ENCODE data around the gene YOD1.
A peak's percentile ranks its signal among the peaks of the same experiment; 100 is the strongest.

Gene YOD1

GRCh38 chr1:207084701-207085180 lies 33.7 kb upstream of the YOD1 start:
- Histone ChIP-seq H3K27ac (peak overlapping the region; percentile 37; the same call in 1 of the 2 replicates), H3K9ac (no peak overlapping the region; the same call in 1 of the 2 replicates), H3K36me3 (ENCODE audit: insufficient read depth) (no peaks in the 10 kb centered on the region), H3K27me3 (ENCODE audit: insufficient read depth, low read depth) (no peaks in the 10 kb centered on the region), H3K79me2 (ENCODE audit: insufficient read depth, low read depth) (no peaks in the 10 kb centered on the region), H3K4me1 (ENCODE audit: low read depth, poor library complexity, severe bottlenecking) (peaks cover 83% of the 10 kb centered on the region), H3K4me2 (peak overlapping the region; percentile 71), H2AFZ (ENCODE audit: low read depth) (peak overlapping the region; percentile 10; the same call in 1 of the 2 replicates), H3K4me3 (IDR thresholded peaks at IDR 0.05; ENCODE audit: insufficient read depth, low read depth, low read length) (no peak overlapping the region), H4K20me1 (ENCODE audit: insufficient read depth) (no peaks in the 10 kb centered on the region)
- peak; percentile 94 for TF ChIP-seq CTCF (conservative IDR thresholded peaks at IDR 0.05; ENCODE audit: low read depth, low read length)

- no peak overlapping the region for H2AFZ ChIP-seq (ENCODE audit: low read depth)
These were observed 33.2 kb upstream of the YOD1 start for GRCh38 chr1:207084232-207084631.

DNA sequence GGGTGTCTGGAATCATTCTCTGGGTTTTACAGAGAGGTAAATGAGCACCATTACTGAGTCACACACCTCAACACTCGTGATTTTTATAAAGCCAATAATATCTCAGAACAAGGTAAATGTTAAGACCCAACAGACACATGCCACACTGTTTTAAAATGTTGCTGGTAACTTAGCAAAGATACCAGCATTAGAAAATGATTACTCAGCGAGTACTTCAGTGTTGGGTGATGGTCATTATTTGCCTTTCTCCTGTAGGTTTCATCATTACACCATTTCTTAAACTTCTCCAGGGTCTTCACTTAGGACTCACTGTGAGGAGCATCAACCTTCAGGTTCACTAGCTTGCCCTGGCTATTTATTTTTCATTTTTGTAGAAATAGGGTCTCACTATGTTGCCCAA lies 30.8 kb upstream of the YOD1 start:
- H2AFZ ChIP-seq (ENCODE audit: low read depth): no peak overlapping the region
- no peaks in the 10 kb centered on the region for H3K36me3 ChIP-seq (ENCODE audit: insufficient read depth)
- TF ChIP-seq CTCF (conservative IDR thresholded peaks at IDR 0.05; ENCODE audit: low read depth, low read length): no peak
- H3K4me2 ChIP-seq: no peak overlapping the region
- H3K4me1 ChIP-seq (ENCODE audit: low read depth, poor library complexity, severe bottlenecking): peaks cover 54% of the 10 kb centered on the region
- H3K9ac ChIP-seq: no peak overlapping the region
- H4K20me1 ChIP-seq (ENCODE audit: insufficient read depth): no peaks in the 10 kb centered on the region
- H3K79me2 ChIP-seq (ENCODE audit: insufficient read depth, low read depth): no peaks in the 10 kb centered on the region
- no peak overlapping the region for H3K4me3 ChIP-seq (IDR thresholded peaks at IDR 0.05; ENCODE audit: insufficient read depth, low read depth, low read length)
- H3K27me3 ChIP-seq (ENCODE audit: insufficient read depth, low read depth): no peaks in the 10 kb centered on the region
- H3K27ac ChIP-seq: no peak overlapping the region

More at GRCh38 chr1:207084232-207084631, 33.2 kb upstream of the YOD1 start:
- Histone ChIP-seq H3K27me3 (ENCODE audit: insufficient read depth, low read depth) (no peaks in the 10 kb centered on the region), H3K27ac (no peak overlapping the region), H4K20me1 (ENCODE audit: insufficient read depth) (no peaks in the 10 kb centered on the region), H3K4me1 (ENCODE audit: low read depth, poor library complexity, severe bottlenecking) (peaks cover 78% of the 10 kb centered on the region), H3K4me2 (peak overlapping the region; percentile 71), H3K36me3 (ENCODE audit: insufficient read depth) (no peaks in the 10 kb centered on the region), H3K9ac (no peak overlapping the region), H3K79me2 (ENCODE audit: insufficient read depth, low read depth) (no peaks in the 10 kb centered on the region), H3K4me3 (IDR thresholded peaks at IDR 0.05; ENCODE audit: insufficient read depth, low read depth, low read length) (no peak overlapping the region)
- no peak for TF ChIP-seq CTCF (conservative IDR thresholded peaks at IDR 0.05; ENCODE audit: low read depth, low read length)

DNA sequence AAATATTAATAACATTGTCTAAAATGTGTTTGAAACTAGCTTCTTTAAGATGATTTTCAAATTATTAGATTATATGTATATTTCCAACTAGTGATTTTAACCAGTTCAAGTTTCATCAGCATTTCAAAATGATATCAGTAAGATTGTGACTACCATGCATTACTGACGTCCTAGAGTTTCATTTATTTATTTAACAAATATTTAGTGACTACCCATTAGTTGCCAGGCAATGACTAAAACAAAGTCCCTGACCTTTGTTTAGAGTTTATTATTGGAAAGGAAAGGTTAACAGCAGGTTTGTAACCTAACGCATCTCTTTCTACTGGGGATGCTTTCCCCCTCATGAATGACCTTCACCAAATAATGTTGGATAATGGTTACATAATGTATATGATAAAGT lies 30.1 kb upstream of the YOD1 start:
- no peak for TF ChIP-seq CTCF (conservative IDR thresholded peaks at IDR 0.05; ENCODE audit: low read depth, low read length)
- H3K9ac ChIP-seq: no peak overlapping the region
- no peaks in the 10 kb centered on the region for H3K36me3 ChIP-seq (ENCODE audit: insufficient read depth)
- no peaks in the 10 kb centered on the region for H3K27me3 ChIP-seq (ENCODE audit: insufficient read depth, low read depth)
- H3K4me2 ChIP-seq: no peak overlapping the region
- H4K20me1 ChIP-seq (ENCODE audit: insufficient read depth): no peaks in the 10 kb centered on the region
- H3K79me2 ChIP-seq (ENCODE audit: insufficient read depth, low read depth): no peaks in the 10 kb centered on the region
- H3K4me1 ChIP-seq (ENCODE audit: low read depth, poor library complexity, severe bottlenecking): peaks cover 47% of the 10 kb centered on the region
- H3K27ac ChIP-seq: no peak overlapping the region
- H3K4me3 ChIP-seq (IDR thresholded peaks at IDR 0.05; ENCODE audit: insufficient read depth, low read depth, low read length): no peak overlapping the region
- no peak overlapping the region for H2AFZ ChIP-seq (ENCODE audit: low read depth)
